ENCODE data around the gene WHRN.

The WHRN gene

GRCh38 chr9:114431003-114431402 lies 74.3 kb downstream of the WHRN start:
- Histone ChIP-seq H3K4me3 (ENCODE audit: insufficient read depth, low read length, poor library complexity, severe bottlenecking) (no peak overlapping the region), H3K4me2 (ENCODE audit: low read depth, low read length, poor library complexity, severe bottlenecking) (no peak overlapping the region), H3K27me3 (ENCODE audit: low read length) (no peaks in the 10 kb centered on the region), H3K9ac (ENCODE audit: low read length) (no peak overlapping the region), H3K9me2 (replicated peaks; ENCODE audit: insufficient read depth, low read length) (no peaks in the 10 kb centered on the region), H3K9me3 (ENCODE audit: insufficient read depth, low read length) (no peaks in the 10 kb centered on the region), H3K79me2 (ENCODE audit: insufficient read depth, low read length) (no peaks in the 10 kb centered on the region), H3F3A (ENCODE audit: insufficient read depth) (no peaks in the 10 kb centered on the region), H3K36me3 (ENCODE audit: low read length) (no peaks in the 10 kb centered on the region), H4K20me1 (ENCODE audit: low read depth, low read length) (no peaks in the 10 kb centered on the region), H2AFZ (ENCODE audit: low read depth, low read length, severe bottlenecking) (no peak overlapping the region), H3K27ac (ENCODE audit: low read depth, low read length) (no peak overlapping the region)
- TF ChIP-seq CTCF (IDR thresholded peaks at IDR 0.05; ENCODE audit: insufficient read depth, low read length, poor library complexity, severe bottlenecking) (no peak), EZH2phosphoT487 (conservative IDR thresholded peaks at IDR 0.05; ENCODE audit: low read length) (no peak)

GRCh38 chr9:114430457-114430856 lies 74.8 kb downstream of the WHRN start:
- Histone ChIP-seq H2AFZ (ENCODE audit: low read depth, low read length, severe bottlenecking) (no peak overlapping the region), H3K79me2 (ENCODE audit: insufficient read depth, low read length) (no peaks in the 10 kb centered on the region), H3K9me3 (ENCODE audit: insufficient read depth, low read length) (no peaks in the 10 kb centered on the region), H4K20me1 (ENCODE audit: low read depth, low read length) (no peaks in the 10 kb centered on the region), H3K9ac (ENCODE audit: low read length) (no peak overlapping the region), H3K27ac (ENCODE audit: low read depth, low read length) (no peak overlapping the region), H3F3A (ENCODE audit: insufficient read depth) (no peaks in the 10 kb centered on the region), H3K4me2 (ENCODE audit: low read depth, low read length, poor library complexity, severe bottlenecking) (no peak overlapping the region), H3K9me2 (replicated peaks; ENCODE audit: insufficient read depth, low read length) (no peaks in the 10 kb centered on the region), H3K36me3 (ENCODE audit: low read length) (no peaks in the 10 kb centered on the region), H3K4me3 (ENCODE audit: insufficient read depth, low read length, poor library complexity, severe bottlenecking) (no peak overlapping the region), H3K27me3 (ENCODE audit: low read length) (no peaks in the 10 kb centered on the region)
- no peak for TF ChIP-seq EZH2phosphoT487 (conservative IDR thresholded peaks at IDR 0.05; ENCODE audit: low read length)
- no peak for TF ChIP-seq CTCF (IDR thresholded peaks at IDR 0.05; ENCODE audit: insufficient read depth, low read length, poor library complexity, severe bottlenecking)

GRCh38 chr9:114429488-114429887 lies 75.8 kb downstream of the WHRN start:
- Histone ChIP-seq H3K79me2 (ENCODE audit: insufficient read depth, low read length) (no peaks in the 10 kb centered on the region), H3K4me2 (ENCODE audit: low read depth, low read length, poor library complexity, severe bottlenecking) (no peak overlapping the region), H3K36me3 (ENCODE audit: low read length) (no peaks in the 10 kb centered on the region), H3K9me3 (ENCODE audit: insufficient read depth, low read length) (no peaks in the 10 kb centered on the region), H3K9me2 (replicated peaks; ENCODE audit: insufficient read depth, low read length) (no peaks in the 10 kb centered on the region), H3K27me3 (ENCODE audit: low read length) (no peaks in the 10 kb centered on the region), H3K4me3 (ENCODE audit: insufficient read depth, low read length, poor library complexity, severe bottlenecking) (no peak overlapping the region), H2AFZ (ENCODE audit: low read depth, low read length, severe bottlenecking) (no peak overlapping the region), H3F3A (ENCODE audit: insufficient read depth) (no peaks in the 10 kb centered on the region), H4K20me1 (ENCODE audit: low read depth, low read length) (no peaks in the 10 kb centered on the region), H3K9ac (ENCODE audit: low read length) (no peak overlapping the region), H3K27ac (ENCODE audit: low read depth, low read length) (no peak overlapping the region)
- no peak for TF ChIP-seq CTCF (IDR thresholded peaks at IDR 0.05; ENCODE audit: insufficient read depth, low read length, poor library complexity, severe bottlenecking)
- no peak for TF ChIP-seq EZH2phosphoT487 (conservative IDR thresholded peaks at IDR 0.05; ENCODE audit: low read length)
